WTC11 (cell line): ENCODE results near the gene LATS2. TPM values are rescaled to one million over a fixed set of nuclear protein-coding genes. Genes with fewer than 3 reads are reported as not detected.

ENCODE experiments used
- ATAC-seq: fragments of 200-7000 bp; cut with Tn5 transposase; 2 replicates; pipeline ENCODE4 v1.10.0; 2021; ENCODE audit warnings: mild to moderate bottlenecking, moderate library complexity
- CTCF ChIA-PET: fragments of 300-600 bp; sonication (Branson Sonifier 250); formaldehyde crosslinking; loops from one replicate; lab custom pipeline; 2021; ENCODE audit warnings: antibody characterized with exemption; lab: Charles Lee
- POLR2A ChIA-PET: fragments of 350-600 bp; sonication (Branson Sonifier 250); formaldehyde crosslinking; loops from one replicate; lab custom pipeline; 2021; ENCODE audit warnings: antibody characterized with exemption; lab: Charles Lee
- DNase-seq: peaks from one replicate; pipeline ENCODE4 v3.0.0; 2021; ENCODE audit warnings: low spot score
- H3K27ac Mint-ChIP-seq: 2 replicates; pipeline ENCODE4 v1.8.0; 2021; ENCODE audit warnings: mixed read lengths
- H3K27me3 Mint-ChIP-seq: 2 replicates; pipeline ENCODE4 v1.8.0; 2021; ENCODE audit warnings: low read depth, mild to moderate bottlenecking, moderate library complexity, mixed read lengths
- H3K36me3 Mint-ChIP-seq: 2 replicates; pipeline ENCODE4 v1.8.0; 2021; ENCODE audit warnings: mixed read lengths
- H3K4me1 Mint-ChIP-seq: 2 replicates; pipeline ENCODE4 v1.8.0; 2022; ENCODE audit warnings: mixed read lengths
- H3K4me3 Mint-ChIP-seq: 2 replicates; pipeline ENCODE4 v1.8.0; 2021; ENCODE audit warnings: mild to moderate bottlenecking, moderate library complexity, mixed read lengths
- H3K9me3 Mint-ChIP-seq: 2 replicates; pipeline ENCODE4 v1.8.0; 2021; ENCODE audit warnings: mixed read lengths
- CBFB ChIP-seq: sonication (generic); formaldehyde crosslinking; IDR thresholded peaks from 2 replicates; pipeline ENCODE4 v1.8.1; 2022; ENCODE audit warnings: mild to moderate bottlenecking, low read depth, missing genetic modification reagents
- CREM ChIP-seq: sonication (generic); formaldehyde crosslinking; IDR thresholded peaks from 2 replicates; pipeline ENCODE4 v1.8.1; 2022; ENCODE audit warnings: mild to moderate bottlenecking, missing genetic modification reagents, moderate library complexity
- E2F4 ChIP-seq: sonication (generic); formaldehyde crosslinking; IDR thresholded peaks from 2 replicates; pipeline ENCODE4 v1.8.1; 2022; ENCODE audit warnings: low read depth, mild to moderate bottlenecking, moderate library complexity, missing genetic modification reagents, borderline replicate concordance
- EMX1 ChIP-seq: fragments of 250-450 bp; sonication (Bioruptor Pico); IDR thresholded peaks from 2 replicates; pipeline ENCODE4 v1.8.0; 2021; ENCODE audit warnings: mild to moderate bottlenecking
- FOXK1 ChIP-seq: sonication (generic); formaldehyde crosslinking; IDR thresholded peaks from 2 replicates; pipeline ENCODE4 v1.8.0; 2022; ENCODE audit warnings: mild to moderate bottlenecking, moderate library complexity, missing genetic modification reagents
- HMGA2 ChIP-seq: fragments of 250-450 bp; sonication (Bioruptor Pico); IDR thresholded peaks from 2 replicates; pipeline ENCODE4 v1.4.0; 2021; ENCODE audit warnings: mild to moderate bottlenecking, moderate library complexity
- IRF1 ChIP-seq: sonication (generic); formaldehyde crosslinking; IDR thresholded peaks from 2 replicates; pipeline ENCODE4 v1.8.0; 2023; ENCODE audit warnings: missing genetic modification reagents
- MLX ChIP-seq: sonication (generic); formaldehyde crosslinking; IDR thresholded peaks from 2 replicates; pipeline ENCODE4 v1.8.1; 2023; ENCODE audit warnings: mild to moderate bottlenecking, missing genetic modification reagents, moderate library complexity
- NFATC4 ChIP-seq: fragments of 250-450 bp; sonication (Bioruptor Pico); IDR thresholded peaks from 2 replicates; pipeline ENCODE4 v1.9.0; 2021; ENCODE audit warnings: mild to moderate bottlenecking
- NR1H2 ChIP-seq: sonication (generic); formaldehyde crosslinking; IDR thresholded peaks from 2 replicates; pipeline ENCODE4 v1.9.0; 2021; ENCODE audit warnings: mild to moderate bottlenecking, moderate library complexity, missing genetic modification reagents
- NR2C2 ChIP-seq: sonication (generic); formaldehyde crosslinking; IDR thresholded peaks from 2 replicates; pipeline ENCODE4 v1.8.0; 2022; ENCODE audit warnings: mild to moderate bottlenecking, missing genetic modification reagents
- SMAD4 ChIP-seq: sonication (generic); formaldehyde crosslinking; IDR thresholded peaks from 2 replicates; pipeline ENCODE4 v1.8.0; 2022; ENCODE audit warnings: mild to moderate bottlenecking, missing genetic modification reagents
- SOX15 ChIP-seq: fragments of 250-450 bp; sonication (Bioruptor Pico); IDR thresholded peaks from 2 replicates; pipeline ENCODE4 v1.9.0; 2021; ENCODE audit warnings: mild to moderate bottlenecking
- TCF7 ChIP-seq: sonication (generic); formaldehyde crosslinking; IDR thresholded peaks from 2 replicates; pipeline ENCODE4 v1.8.0; 2022; ENCODE audit warnings: mild to moderate bottlenecking, low read depth, missing genetic modification reagents, moderate library complexity
- USF2 ChIP-seq: sonication (generic); formaldehyde crosslinking; IDR thresholded peaks from 2 replicates; pipeline ENCODE4 v1.8.1; 2023; ENCODE audit warnings: mild to moderate bottlenecking, missing genetic modification reagents, moderate library complexity
- ZBTB21 ChIP-seq: sonication (generic); formaldehyde crosslinking; IDR thresholded peaks from 2 replicates; pipeline ENCODE4 v1.8.1; 2023; ENCODE audit warnings: mild to moderate bottlenecking, missing genetic modification reagents, borderline replicate concordance
- ZNF425 ChIP-seq: fragments of 250-450 bp; sonication (Bioruptor Pico); conservative IDR thresholded peaks from 2 replicates; pipeline ENCODE4 v1.9.0; 2021; ENCODE audit warnings: mild to moderate bottlenecking
- total RNA-seq: library from RNA; stranded (reverse); gene quantifications from 3 replicates; pipeline ENCODE4 v1.2.3, GENCODE V29; 2021

LATS2 gene
- total RNA-seq, 1 experiment from 2014 or later, result 28.9 TPM

- H3K4me3 Mint-ChIP-seq, result no peak overlapping the region
- no peaks in the 10 kb centered on the region for H3K27me3 Mint-ChIP-seq
- TF ChIP-seq NR2C2 (CRISPR knock-in tag) (no peak), ZNF425 (CRISPR knock-in tag) (no peak)
- TF ChIP-seq, all 79 proteins: peak for 0
- ChIA-PET CTCF (interaction anchor here (1.1 kb wide), 1 partner anchor 13 kb away, joined by 3 read pairs; no protein-coding TSS in a partner anchor), POLR2A (interaction anchor here (0.8 kb wide), 1 partner anchor 587 kb away, joined by 5 read pairs; no protein-coding TSS in a partner anchor)
- DNase-seq, result no peak
- H3K36me3 Mint-ChIP-seq, result peaks cover 8% of the 10 kb centered on the region
- ATAC-seq, result no peak
- H3K4me1 Mint-ChIP-seq, result peaks cover 32% of the 10 kb centered on the region
- peak overlapping the region; percentile 42 for H3K27ac Mint-ChIP-seq
- H3K9me3 Mint-ChIP-seq, result peaks cover 5% of the 10 kb centered on the region
These were observed 56.2 kb downstream of the LATS2 start for GRCh38 chr13:21005193-21005592.

- POLR2A ChIA-PET, result no interaction called here
- H3K36me3 Mint-ChIP-seq, result peaks cover 11% of the 10 kb centered on the region
- TF ChIP-seq IRF1 (CRISPR knock-in tag) (no peak), MLX (CRISPR knock-in tag) (no peak), NR2C2 (CRISPR knock-in tag) (no peak), CREM (no peak), SOX15 (no peak), USF2 (CRISPR knock-in tag) (no peak), EMX1 (CRISPR knock-in tag) (no peak), FOXK1 (CRISPR knock-in tag) (no peak), NR1H2 (CRISPR knock-in tag) (no peak), TCF7 (CRISPR knock-in tag) (no peak)
- no peak overlapping the region for H3K4me3 Mint-ChIP-seq
- CTCF ChIA-PET, result no interaction called here
- no peaks in the 10 kb centered on the region for H3K27me3 Mint-ChIP-seq
- H3K27ac Mint-ChIP-seq, result no peak overlapping the region
- peaks cover 5% of the 10 kb centered on the region for H3K9me3 Mint-ChIP-seq
- DNase-seq (no peak), ATAC-seq (no peak)
- peaks cover 37% of the 10 kb centered on the region for H3K4me1 Mint-ChIP-seq
These were observed 59.9 kb downstream of the LATS2 start for GRCh38 chr13:21001471-21001870.

- Mint-ChIP-seq H3K9me3 (peaks cover 5% of the 10 kb centered on the region), H3K27me3 (no peaks in the 10 kb centered on the region), H3K27ac (no peak overlapping the region), H3K36me3 (peaks cover 11% of the 10 kb centered on the region), H3K4me3 (no peak overlapping the region), H3K4me1 (peaks cover 38% of the 10 kb centered on the region)
- POLR2A ChIA-PET, result no interaction called here
- TF ChIP-seq ZBTB21 (CRISPR knock-in tag), result no peak
- TF ChIP-seq SMAD4, result no peak
- TF ChIP-seq CBFB, result no peak
- no peak for TF ChIP-seq MLX (CRISPR knock-in tag)
- TF ChIP-seq E2F4 (CRISPR knock-in tag), result no peak
- TF ChIP-seq HMGA2 (CRISPR knock-in tag), result no peak
- no peak for TF ChIP-seq NFATC4
- no peak for ATAC-seq
- DNase-seq, result no peak
- CTCF ChIA-PET, result no interaction called here
These were observed 60.7 kb downstream of the LATS2 start for GRCh38 chr13:21000647-21001046.
